Gastrocnemius medialis (tissue), 4 donors: ENCODE data around the gene SPDYE17. TPM values are rescaled to one million over a fixed set of nuclear protein-coding genes. Genes with fewer than 3 reads are reported as not detected.
"Not testable (repeated sequence)": the region's sequence is repeated elsewhere in the genome, so short reads cannot be mapped to it uniquely, and the experiment has no call there.

Experiments used
- ATAC-seq, 2 donors: fragments of 150-250 bp; one replicate each; pipeline ENCODE4 v1.9.1; 2016
- DNase-seq, 2 donors: peaks; one replicate each; pipeline ENCODE4 v3.0.0-alpha.2; 2019
- H3K27ac ChIP-seq, 4 donors: fragments of 200-600 bp; sonication (generic); 1 replicate in 1 of 4; 2 replicates in 3 of 4; pipeline ENCODE4 v1.5.1; 2016 to 2018; ENCODE audit warnings: mild to moderate bottlenecking in 2 of 4, moderate library complexity in 1 of 4
- H3K27me3 ChIP-seq, 3 donors: fragments of 200-600 bp; sonication (generic) in 2 of 3; 1 replicate in 1 of 3; 2 replicates in 2 of 3; pipeline versions ENCODE4 v1.5.1 to v1.6.0; 2016 to 2019; ENCODE audit warnings: mild to moderate bottlenecking in 1 of 3, moderate library complexity in 1 of 3
- H3K36me3 ChIP-seq, 2 donors: fragments of 200-600 bp; sonication (generic) in 1 of 2; one replicate each; pipeline ENCODE4 v1.5.1; 2017 to 2018
- H3K4me1 ChIP-seq, 2 donors: fragments of 200-600 bp; sonication (generic) in 1 of 2; one replicate each; pipeline ENCODE4 v1.5.1; 2016 to 2017; ENCODE audit warnings: mild to moderate bottlenecking in 2 of 2
- H3K4me3 ChIP-seq, 4 donors: fragments of 200-600 bp; sonication (generic) in 3 of 4; 1 replicate in 1 of 4; 2 replicates in 3 of 4; pipeline ENCODE4 v1.5.1; 2016 to 2019; ENCODE audit warnings: mild to moderate bottlenecking in 2 of 4
- H3K9me3 ChIP-seq, 3 donors: fragments of 200-600 bp; sonication (generic) in 2 of 3; 1 replicate in 1 of 3; 2 replicates in 2 of 3; pipeline ENCODE4 v1.5.1; 2016 to 2019
- CTCF ChIP-seq, 5 experiments: fragments of 450-650 bp in 3 of 5; fragments of 200-600 bp in 2 of 5; sonication (generic) in 2 of 5; IDR thresholded peaks in 4 of 5; conservative IDR thresholded peaks in 1 of 5; 1 replicate in 4 of 5; 2 replicates in 1 of 5; pipeline ENCODE4 v1.5.1; 2016 to 2019; ENCODE audit warnings: antibody characterized with exemption in 5 of 5, mild to moderate bottlenecking in 3 of 5, moderate library complexity in 3 of 5
- POLR2A ChIP-seq, 2 donors: fragments of 450-650 bp; IDR thresholded peaks; one replicate each; pipeline ENCODE4 v1.6.1; 2017; ENCODE audit warnings: antibody characterized with exemption in 2 of 2, mild to moderate bottlenecking in 2 of 2, moderate library complexity in 2 of 2
- in situ Hi-C, 4 donors: fragments of 200-750 bp; cut with MboI; loops; one replicate each; pipeline versions ENCODE4 v1.15.0 to v1.8.0; 2017; ENCODE audit warnings: low sequenced_read_pairs in 4 of 4
- intact Hi-C: fragments of 100-400 bp; cut with DNase I; formaldehyde crosslinking; loops from one replicate; pipeline ENCODE4 v1.15.1; 2023; ENCODE audit warnings: low total_unique reads
- total RNA-seq, 4 donors: library from RNA; depleted of rRNA; stranded (reverse); fragments of >200 nt; gene quantifications; one replicate each; pipeline versions ENCODE4 v1.1.0 to v1.2.3, GENCODE V29; 2016

Gene SPDYE17
- total RNA-seq, 4 donors from 2014 or later: not detected

GRCh38 chr7:76998285-76998589 lies 33.9 kb downstream of the SPDYE17 start:
- in situ Hi-C loops (no loop called here), intact Hi-C loops (no loop called here)
- no peak for TF ChIP-seq POLR2A (IDR thresholded peaks at IDR 0.05)
- TF ChIP-seq CTCF (IDR thresholded peaks at IDR 0.05 in 4 of 5, conservative IDR thresholded peaks at IDR 0.05 in 1 of 5): no peak
- no peak for ATAC-seq
- Histone ChIP-seq H3K36me3 (no peaks in the 10 kb centered on the region), H3K9me3 (no peaks in the 10 kb centered on the region), H3K4me3 (no peak overlapping the region), H3K27ac (no peak overlapping the region), H3K4me1 (no peaks in the 10 kb centered on the region), H3K27me3 (no peaks in the 10 kb centered on the region)
- DNase-seq: no peak

- intact Hi-C loops: no loop called here
These were observed 34.5 kb downstream of the SPDYE17 start for GRCh38 chr7:76997381-76998284.

GRCh38 chr7:76996932-76997331 lies 35.2 kb downstream of the SPDYE17 start:
- in situ Hi-C loops, H3K9me3 ChIP-seq, intact Hi-C loops, ATAC-seq, H3K36me3 ChIP-seq, H3K27ac ChIP-seq, H3K4me1 ChIP-seq, H3K27me3 ChIP-seq, DNase-seq, H3K4me3 ChIP-seq: not testable (repeated sequence)

More at GRCh38 chr7:76997381-76998284, 34.5 kb downstream of the SPDYE17 start:
- no peak overlapping the region for H3K27ac ChIP-seq
- ATAC-seq (no peak), DNase-seq (no peak)
- in situ Hi-C loops: no loop called here
- no peaks in the 10 kb centered on the region for H3K27me3 ChIP-seq
- TF ChIP-seq CTCF (IDR thresholded peaks at IDR 0.05 in 4 of 5, conservative IDR thresholded peaks at IDR 0.05 in 1 of 5) (no peak), POLR2A (IDR thresholded peaks at IDR 0.05) (no peak)
- H3K4me3 ChIP-seq: no peak overlapping the region
- no peaks in the 10 kb centered on the region for H3K4me1 ChIP-seq
- no peaks in the 10 kb centered on the region for H3K9me3 ChIP-seq
- no peaks in the 10 kb centered on the region for H3K36me3 ChIP-seq

GRCh38 chr7:76994286-76994685 lies 37.9 kb downstream of the SPDYE17 start:
- ATAC-seq: not testable (repeated sequence)

GRCh38 chr7:76993831-76994230 lies 38.3 kb downstream of the SPDYE17 start:
- intact Hi-C loops, H3K27ac ChIP-seq, DNase-seq: not testable (repeated sequence)

More at GRCh38 chr7:76994286-76994685, 37.9 kb downstream of the SPDYE17 start:
- intact Hi-C loops, in situ Hi-C loops, H3K36me3 ChIP-seq, H3K27ac ChIP-seq, H3K9me3 ChIP-seq, H3K4me1 ChIP-seq, H3K4me3 ChIP-seq, DNase-seq, H3K27me3 ChIP-seq: not testable (repeated sequence)

GRCh38 chr7:76992871-76993270 lies 39.3 kb downstream of the SPDYE17 start:
- intact Hi-C loops, H3K4me3 ChIP-seq, in situ Hi-C loops, ATAC-seq, H3K9me3 ChIP-seq, H3K36me3 ChIP-seq, H3K27me3 ChIP-seq, DNase-seq, H3K4me1 ChIP-seq, H3K27ac ChIP-seq: not testable (repeated sequence)

More at GRCh38 chr7:76993831-76994230, 38.3 kb downstream of the SPDYE17 start:
- H3K4me1 ChIP-seq, H3K27me3 ChIP-seq, ATAC-seq, in situ Hi-C loops, H3K36me3 ChIP-seq, H3K9me3 ChIP-seq, H3K4me3 ChIP-seq: not testable (repeated sequence)

- DNase-seq, in situ Hi-C loops, H3K27me3 ChIP-seq, intact Hi-C loops, ATAC-seq, H3K27ac ChIP-seq, H3K4me1 ChIP-seq, H3K36me3 ChIP-seq, H3K4me3 ChIP-seq, H3K9me3 ChIP-seq: not testable (repeated sequence)
These were observed 40.0 kb downstream of the SPDYE17 start for GRCh38 chr7:76992204-76992603.

GRCh38 chr7:76990202-76990601 lies 42.0 kb downstream of the SPDYE17 start:
- in situ Hi-C loops: not testable (repeated sequence)

GRCh38 chr7:76985924-76986717 lies 46.0 kb downstream of the SPDYE17 start:
- H3K27me3 ChIP-seq, ATAC-seq, H3K4me1 ChIP-seq, H3K27ac ChIP-seq, H3K4me3 ChIP-seq, H3K9me3 ChIP-seq, H3K36me3 ChIP-seq, in situ Hi-C loops, intact Hi-C loops, DNase-seq: not testable (repeated sequence)

More at GRCh38 chr7:76990202-76990601, 42.0 kb downstream of the SPDYE17 start:
- H3K36me3 ChIP-seq, H3K4me1 ChIP-seq, H3K4me3 ChIP-seq, intact Hi-C loops, H3K27me3 ChIP-seq, H3K27ac ChIP-seq, ATAC-seq, DNase-seq, H3K9me3 ChIP-seq: not testable (repeated sequence)
